Left ventricle myocardium superior (tissue), 1 donor: ENCODE results near the gene HLF. TPM values are rescaled to one million over a fixed set of nuclear protein-coding genes. Genes with fewer than 3 reads are reported as not detected.
A peak's percentile ranks its signal among the peaks of the same experiment; 100 is the strongest.

ENCODE experiments used
- ATAC-seq: fragments of 200-7000 bp; cut with Tn5 transposase; one replicate; pipeline ENCODE4 v1.9.1; 2020; ENCODE audit warnings: mild to moderate bottlenecking, moderate library complexity
- DNase-seq: peaks from one replicate; pipeline ENCODE4 v3.0.0-alpha.2; 2020
- intact Hi-C: fragments of 100-400 bp; cut with micrococcal nuclease; formaldehyde crosslinking; loops from one replicate; pipeline ENCODE4 v1.11.0; 2022
- total RNA-seq: library from RNA; stranded (reverse); fragmentation: NEBNext Ultra II Directional; extraction: Animal tissue kit (Norgen Biotek cat#: 25700); gene quantifications from one replicate; pipeline ENCODE4 v1.2.1, GENCODE V29; 2021
- donor health status: DM: no; HTN: yes; CAD: no; lungs with severe emphysema.

Gene HLF
- total RNA-seq, 1 donor from 2014 or later: 38.8 TPM

DNA sequence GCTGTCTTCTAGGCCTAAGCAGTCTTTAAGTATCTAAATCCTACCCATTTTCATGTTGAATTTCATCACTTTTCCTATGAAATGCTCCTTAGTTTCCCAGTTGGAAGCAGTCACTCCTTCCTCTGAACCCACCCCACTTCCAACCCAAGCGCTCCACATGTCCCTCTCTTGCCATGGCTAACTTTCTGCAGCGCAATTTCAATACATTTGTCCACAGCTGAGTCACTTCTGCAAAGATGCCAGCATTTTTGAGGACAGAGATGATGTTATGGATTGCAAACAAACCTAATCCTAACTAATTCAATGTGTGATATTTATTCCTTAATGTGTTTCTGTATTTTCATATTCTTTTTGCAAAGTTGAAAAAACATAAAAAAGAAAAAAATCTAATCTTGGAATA lies 71.7 kb downstream of the HLF start:
- no peak for ATAC-seq
- DNase-seq: no peak
- intact Hi-C loops: no loop called here

DNA sequence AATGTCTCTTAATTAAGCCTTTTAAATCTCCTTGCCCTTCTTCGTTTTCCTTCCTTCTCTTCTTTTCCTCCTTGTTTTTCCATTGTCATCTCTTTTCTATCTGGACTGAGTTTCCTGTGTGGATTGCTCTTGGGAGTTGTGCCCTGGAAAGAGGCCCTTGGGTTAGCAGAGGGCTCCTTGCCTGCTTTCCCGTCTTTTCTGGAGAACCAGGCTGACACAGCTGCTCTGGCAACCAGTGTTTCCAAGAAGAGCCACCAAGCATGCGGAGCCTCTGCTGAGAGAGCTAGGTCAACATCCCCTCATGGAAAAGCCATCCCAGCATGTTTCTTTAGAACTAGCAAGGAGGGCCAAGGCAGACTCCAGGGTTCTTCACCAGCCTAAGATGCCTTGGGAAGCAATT lies 75.4 kb downstream of the HLF start:
- ATAC-seq (peak; percentile 51), DNase-seq (no peak)
- intact Hi-C loops: no loop called here

DNA sequence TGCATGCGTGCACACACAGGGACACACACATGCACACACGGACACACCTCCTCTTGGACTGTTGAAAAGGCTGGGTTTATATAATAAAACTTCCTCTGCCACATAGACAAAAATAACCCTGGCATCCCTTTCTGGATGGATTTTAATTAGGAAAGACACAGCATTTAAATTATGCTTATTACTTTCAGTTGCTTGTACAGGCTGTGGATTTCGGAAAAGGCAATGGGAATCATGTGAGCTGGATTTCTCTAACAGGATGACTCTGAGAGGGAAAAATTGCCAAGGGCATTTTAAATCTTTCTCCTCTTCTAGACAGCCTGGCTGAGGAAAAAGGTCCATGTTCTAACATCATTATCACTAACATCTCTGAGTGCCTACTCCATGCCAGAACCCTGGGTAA lies 75.9 kb downstream of the HLF start:
- intact Hi-C loops: no loop called here
- ATAC-seq (no peak), DNase-seq (no peak)

DNA sequence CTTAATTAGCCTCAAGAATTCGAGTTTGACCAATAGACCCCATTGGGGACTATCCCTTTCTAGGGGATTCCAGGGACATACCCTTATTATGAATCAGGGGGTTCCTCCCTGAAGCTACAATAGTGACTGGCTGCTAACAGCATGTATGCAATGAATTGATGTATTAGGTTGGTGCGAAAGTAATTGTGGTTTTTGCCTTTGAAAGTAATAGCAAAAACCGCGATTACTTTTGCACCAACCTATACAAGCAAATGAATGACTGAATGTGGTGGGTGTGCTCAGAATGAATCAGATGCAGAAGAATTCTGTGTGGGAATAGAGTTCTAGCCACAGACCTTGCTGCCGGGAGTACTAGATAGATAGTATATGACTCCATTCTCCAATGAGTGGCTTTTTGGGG lies 76.7 kb downstream of the HLF start:
- no peak for DNase-seq
- intact Hi-C loops: no loop called here

DNA sequence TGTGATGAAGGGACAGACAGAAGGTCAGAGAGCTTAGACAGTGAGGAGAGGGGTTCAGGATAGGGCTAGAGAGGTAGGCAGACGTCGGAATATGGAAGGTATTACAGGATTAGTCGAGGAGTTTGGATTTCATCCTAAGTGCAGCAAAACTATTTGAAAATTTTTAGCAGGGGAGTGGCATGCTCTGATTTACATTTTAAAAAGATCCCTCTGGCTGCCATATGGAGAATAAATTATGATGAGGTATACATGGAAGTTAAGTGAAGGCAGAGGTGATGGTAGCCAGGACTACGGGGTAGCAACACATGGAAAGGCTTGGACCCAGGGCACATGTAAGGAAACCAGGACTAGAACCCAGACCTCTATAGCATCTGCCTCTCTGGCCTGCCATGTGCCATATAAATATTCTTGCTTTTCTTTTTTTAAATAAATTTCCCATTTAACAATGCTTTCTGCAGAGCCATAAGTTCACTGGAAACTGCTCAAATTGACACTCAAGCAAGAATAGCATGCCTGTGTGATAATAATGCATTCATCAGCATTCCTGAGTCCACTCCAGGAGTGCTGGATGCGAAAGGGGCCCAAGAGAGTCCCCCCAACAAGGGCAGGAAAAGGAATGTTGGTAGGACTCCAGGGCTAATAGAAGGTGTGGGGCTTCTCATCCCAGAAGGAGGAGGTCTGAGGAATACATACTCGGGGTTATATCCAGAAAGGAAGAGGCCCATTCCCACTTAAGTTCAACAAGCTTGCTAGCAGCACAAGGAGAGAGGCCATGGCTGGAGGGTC lies 78.2 kb downstream of the HLF start:
- intact Hi-C loops: no loop called here
- ATAC-seq (no peak), DNase-seq (no peak)

More for the DNA sequence above, 76.7 kb downstream of the HLF start:
- no peak for ATAC-seq

DNA sequence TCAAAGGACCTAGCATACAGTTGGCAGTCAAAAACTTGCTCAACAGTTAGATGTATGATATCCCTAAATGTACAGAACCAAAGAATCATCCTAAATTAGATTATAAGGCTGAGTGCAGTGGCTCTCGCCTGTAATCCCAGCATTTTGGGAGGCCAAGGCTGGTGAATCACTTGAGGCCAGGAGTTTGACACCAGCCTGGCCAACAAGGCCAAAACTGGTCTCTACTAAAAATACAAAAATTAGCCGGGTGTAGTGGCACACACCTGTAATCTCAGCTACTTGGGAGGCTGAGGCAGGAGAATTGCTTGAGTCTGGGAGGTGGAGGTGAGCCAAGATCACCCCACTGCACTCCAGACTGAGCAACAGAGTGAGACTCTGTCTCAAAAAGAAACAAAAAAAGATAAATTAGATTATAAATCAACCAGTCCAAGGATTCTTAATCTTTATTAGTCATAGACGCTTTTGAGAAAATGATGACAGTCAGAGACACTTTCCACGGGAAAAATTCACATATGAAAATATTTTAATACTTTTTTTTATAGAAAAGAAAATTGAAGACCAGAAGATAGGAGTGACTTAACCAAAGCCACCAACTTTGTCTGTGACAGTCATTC lies 79.2 kb downstream of the HLF start:
- ATAC-seq (no peak), DNase-seq (no peak)
- intact Hi-C loops: no loop called here

DNA sequence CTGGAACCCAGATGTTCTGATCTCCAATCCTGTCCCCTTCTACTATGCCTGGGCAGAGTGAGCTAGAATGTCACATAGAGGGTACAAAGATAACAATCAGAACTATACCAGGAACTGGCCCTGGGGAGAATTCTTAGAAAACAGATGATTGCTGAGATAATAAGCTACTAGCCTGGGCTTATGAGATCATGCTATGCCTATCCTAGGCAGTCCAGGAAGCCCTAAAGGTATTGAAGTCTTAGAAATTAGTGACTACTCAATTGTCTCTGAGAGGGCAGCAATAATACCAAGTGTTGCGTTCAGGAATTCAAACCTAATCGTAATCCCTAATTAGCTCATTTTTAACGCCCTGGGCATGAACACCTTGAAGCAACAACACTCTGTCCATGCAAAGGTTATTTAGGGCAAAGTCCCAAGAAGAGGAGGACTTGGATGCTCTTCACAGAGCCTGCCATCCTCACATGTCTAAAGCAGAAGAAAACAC lies 79.8 kb downstream of the HLF start:
- no peak for ATAC-seq
- no peak for DNase-seq
- intact Hi-C loops: no loop called here

DNA sequence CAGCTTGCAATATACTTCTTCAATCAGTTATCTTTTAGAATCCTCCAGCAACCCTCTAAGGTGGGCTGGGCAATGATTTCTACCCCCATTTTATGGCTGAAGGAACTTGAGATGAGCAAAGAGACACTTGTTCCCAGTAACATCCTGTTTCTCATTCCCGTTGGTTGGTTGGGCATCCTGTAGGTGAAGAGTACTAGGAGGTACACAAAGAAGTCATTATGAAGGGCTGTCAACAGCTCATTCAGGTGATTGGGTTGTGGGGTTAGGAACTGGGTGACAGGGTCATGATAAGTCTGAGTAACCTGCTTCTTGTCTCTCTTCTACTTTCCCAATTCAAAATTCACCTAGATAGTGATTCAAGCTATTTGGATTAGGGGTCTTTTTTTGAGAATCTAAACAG lies 80.4 kb downstream of the HLF start:
- DNase-seq (no peak), ATAC-seq (no peak)
- intact Hi-C loops: no loop called here

DNA sequence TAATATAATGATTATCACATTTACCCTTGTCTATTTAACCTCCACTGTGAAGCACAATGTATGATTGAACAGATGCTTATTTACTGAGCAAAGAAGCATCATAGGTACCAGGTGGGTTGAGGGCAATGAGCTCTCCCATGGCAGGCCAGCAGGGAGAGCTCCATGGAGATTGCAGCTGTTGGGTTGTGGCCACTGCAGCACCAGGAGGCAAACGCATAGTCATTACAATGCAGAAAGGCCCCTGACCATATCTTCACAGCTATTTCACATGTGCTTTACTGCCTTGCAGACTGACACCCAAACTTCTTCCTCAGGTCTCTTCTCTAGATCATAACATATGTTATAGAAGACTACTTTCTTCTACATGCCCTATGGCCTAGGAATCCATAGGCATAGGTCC lies 81.9 kb downstream of the HLF start:
- intact Hi-C loops: no loop called here
- DNase-seq: no peak

DNA sequence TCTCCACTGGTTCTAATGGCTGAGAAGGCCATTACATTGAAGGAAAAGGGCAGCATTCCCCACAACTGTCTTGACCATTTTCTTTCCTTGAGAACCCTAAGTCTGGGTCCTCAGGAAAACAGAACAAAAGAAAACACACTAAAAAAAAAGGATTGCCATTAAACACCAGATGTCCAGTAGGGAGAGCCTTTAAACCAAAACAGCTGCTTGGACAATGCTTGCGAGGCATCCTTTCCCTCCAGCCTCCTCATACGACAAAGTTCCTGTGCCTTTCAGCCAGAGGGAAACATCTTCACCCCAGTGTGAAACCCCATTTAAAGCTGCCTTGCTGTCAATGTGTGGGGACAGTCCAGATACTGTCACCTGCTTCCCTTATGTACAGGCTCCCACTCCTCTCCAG lies 82.6 kb downstream of the HLF start:
- ATAC-seq (no peak), DNase-seq (no peak)
- intact Hi-C loops: no loop called here

More for the DNA sequence above, 81.9 kb downstream of the HLF start:
- ATAC-seq: no peak

DNA sequence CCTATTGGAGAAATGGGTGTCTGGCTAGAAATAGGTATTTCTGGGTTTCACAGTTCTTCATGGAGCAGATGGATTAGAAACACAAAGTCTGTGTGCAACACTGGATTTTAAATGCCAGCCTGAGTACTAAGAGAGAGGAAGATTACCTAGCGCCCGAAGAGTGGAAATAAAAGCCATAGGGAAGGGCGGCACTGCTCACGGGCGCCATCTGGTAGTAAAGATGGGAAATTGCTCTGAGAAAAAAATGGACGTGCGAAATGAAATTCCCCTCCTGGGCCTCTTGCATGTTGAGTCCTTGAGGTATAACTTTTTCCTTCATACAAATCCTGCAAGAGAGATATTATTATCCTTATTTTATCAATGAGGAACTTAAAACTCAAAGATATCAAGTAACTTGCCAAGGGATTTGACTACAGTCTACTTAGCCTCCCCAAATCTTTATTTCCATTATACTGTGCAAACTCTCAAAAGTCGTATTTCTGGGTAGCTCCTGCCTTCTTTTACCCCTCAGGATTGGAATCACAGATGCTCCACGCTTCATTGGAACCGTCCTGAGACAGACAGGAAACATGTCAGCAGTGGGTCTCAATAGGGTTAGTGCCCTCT lies 84.1 kb downstream of the HLF start:
- intact Hi-C loops: loop anchor here (2.0 kb wide), 1 partner anchor 356 kb away; no protein-coding TSS in a partner anchor
- ATAC-seq (peak; percentile 83), DNase-seq (peak; percentile 56)

DNA sequence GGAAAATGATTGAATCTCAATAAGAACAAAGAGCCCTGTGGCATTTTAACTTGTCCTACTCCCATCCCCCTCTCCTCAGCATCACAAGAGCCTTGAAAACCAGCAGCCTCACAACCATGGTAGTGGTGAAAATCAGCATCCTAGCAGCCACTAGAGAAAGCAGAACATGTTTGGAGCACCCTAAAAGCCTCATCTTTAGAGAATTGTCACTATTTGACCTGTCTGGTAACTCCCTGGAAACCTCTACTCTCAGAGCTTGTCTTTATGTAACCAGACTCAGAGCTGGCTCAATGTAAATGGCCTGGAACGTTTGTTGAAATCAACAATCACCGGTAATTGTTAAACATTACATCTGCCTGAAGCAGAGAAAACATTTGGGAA lies 86.1 kb downstream of the HLF start:
- intact Hi-C loops: no loop called here
- DNase-seq (no peak), ATAC-seq (no peak)

DNA sequence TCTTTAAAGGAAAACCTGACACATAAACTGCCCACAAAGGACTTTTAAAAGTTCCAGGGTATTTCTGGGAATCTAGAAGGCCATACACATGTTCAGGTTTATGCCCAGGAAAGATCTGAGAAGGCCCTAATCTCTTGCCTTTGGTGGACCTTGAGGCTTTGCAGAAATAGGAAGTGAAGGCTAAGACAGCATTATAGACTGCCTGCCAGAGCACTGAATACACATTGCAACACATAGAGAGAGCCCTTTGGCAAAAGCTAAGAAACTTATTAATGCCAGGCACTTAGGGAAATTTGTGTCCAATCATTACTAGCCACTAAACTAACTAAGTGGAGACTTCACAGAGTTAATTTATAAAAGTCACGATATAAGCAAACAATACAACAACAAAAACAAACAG lies 86.5 kb downstream of the HLF start:
- DNase-seq: no peak
- intact Hi-C loops: no loop called here
- no peak for ATAC-seq

DNA sequence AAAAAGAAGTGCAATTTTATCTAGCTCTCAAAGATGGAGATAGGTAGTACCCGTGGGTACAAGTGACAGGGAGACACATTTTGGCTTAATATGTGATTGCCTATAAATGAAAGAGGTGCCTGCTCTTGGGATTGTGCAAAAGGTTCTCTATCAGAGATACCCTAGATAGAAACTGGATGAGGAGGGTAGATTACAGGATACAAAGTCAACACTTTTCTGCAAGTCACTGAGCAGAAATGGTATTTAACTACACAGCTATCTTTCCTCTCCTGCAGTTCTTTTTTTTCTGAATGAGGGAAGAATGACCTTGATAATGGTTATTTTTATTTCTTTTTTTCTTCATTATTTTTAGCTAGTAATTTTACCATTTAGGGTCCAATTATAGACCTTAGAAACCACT lies 89.2 kb downstream of the HLF start:
- DNase-seq: no peak
- ATAC-seq: no peak
- intact Hi-C loops: no loop called here

DNA sequence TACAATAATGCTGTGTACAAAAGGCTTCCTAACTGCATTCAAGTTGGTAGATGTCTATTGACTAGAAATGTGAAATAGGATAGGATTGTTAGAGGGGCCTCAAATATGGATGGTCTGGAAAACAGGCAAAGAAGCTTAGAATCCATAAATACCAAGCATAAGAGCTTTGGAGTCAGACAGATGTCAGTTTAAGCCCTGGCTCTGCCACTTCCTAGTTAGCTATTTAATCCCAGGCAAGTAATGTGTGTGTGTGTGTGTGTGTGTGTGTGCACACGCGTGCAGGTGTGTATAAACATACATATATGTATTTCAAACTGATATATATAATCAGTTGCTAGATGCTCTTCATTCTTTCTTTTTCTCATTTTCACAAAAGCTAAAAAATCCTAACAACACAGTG lies 90.2 kb downstream of the HLF start:
- DNase-seq (no peak), ATAC-seq (no peak)
- intact Hi-C loops: loop anchor here (5.0 kb wide), 1 partner anchor 157 kb away; the partner anchor contains the start of gene SMIM36

DNA sequence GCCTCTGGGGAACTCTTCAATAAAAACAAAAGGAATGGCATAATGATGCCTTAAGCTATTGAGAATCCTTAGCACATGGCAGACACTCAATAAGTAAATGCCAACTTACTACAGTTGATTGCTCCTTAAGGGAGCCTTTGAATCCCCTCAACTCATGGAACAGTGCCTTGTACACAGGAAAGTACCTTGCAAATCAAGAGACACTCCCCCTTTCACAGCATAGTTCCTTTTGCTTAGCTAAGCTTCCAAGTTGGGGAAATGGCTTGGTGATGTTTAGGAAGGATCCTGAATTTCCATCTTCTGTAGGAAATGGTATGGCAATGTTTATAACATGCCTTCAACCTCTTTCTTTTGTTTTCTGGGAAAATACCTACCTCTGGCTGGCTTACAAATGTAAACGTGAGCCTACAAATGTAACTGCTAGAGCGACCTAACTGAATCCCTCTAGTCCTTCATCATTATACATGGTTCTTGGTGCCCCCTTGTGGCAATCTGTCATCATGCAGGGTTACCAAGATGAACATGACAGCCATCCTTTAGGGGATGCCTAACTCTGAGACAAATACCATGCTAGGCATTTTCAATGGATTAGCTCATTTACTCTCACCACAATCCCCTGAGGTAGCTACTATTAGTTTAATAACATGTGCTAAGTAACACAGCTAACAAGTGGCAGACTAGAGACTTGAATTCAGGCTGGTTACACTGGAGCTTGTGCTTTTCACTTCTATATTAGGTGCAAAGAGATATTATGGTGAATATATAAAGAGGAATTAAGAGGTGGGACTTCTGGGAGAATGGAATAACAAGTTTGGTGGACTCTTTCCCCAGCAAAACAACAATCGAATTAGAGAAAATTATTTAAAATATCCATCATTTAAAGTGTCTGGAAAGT lies 91.9 kb downstream of the HLF start:
- DNase-seq: peak; percentile 50
- ATAC-seq: peak; percentile 82
- intact Hi-C loops: loop anchor here (5.0 kb wide), 1 partner anchor 156 kb away; the partner anchor contains the start of gene SMIM36

DNA sequence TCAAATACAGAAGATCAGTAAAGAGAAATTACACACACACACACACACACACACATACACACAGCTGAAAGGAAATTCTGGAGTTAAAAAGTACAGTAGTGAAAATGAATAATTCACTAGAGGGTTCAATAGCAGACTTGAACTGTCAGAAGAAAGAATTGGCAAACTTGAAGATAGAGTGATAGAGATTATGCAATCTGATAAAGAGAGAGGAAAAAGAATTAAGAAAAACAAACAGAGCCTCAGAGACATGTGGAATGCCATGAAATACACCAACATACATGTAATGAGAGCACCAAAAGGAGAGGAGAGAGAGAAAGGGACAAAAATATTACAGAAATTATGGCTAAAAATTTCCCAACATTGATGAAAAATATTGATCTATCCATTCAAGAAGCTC lies 96.2 kb downstream of the HLF start:
- intact Hi-C loops: no loop called here
- no peak for ATAC-seq
- no peak for DNase-seq

DNA sequence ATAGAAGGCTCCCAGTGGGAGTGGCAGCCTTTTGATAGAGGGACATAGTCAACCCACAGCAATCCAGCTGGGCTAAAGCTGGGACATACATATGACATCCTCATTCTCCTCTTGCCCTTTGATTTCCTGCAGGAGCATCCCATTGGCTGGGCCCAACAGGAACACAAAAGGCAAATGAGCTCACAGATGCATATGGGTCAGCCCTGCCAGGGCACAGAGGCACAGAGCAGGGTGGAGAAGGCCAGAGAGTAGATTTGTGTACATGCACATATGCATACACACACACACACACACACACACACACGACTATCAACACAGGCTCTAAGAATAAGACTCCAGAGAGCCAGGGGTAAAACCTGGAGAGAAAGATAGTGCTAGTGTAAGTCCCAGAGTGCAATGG lies 98.3 kb downstream of the HLF start:
- ATAC-seq (no peak), DNase-seq (no peak)
- intact Hi-C loops: no loop called here

DNA sequence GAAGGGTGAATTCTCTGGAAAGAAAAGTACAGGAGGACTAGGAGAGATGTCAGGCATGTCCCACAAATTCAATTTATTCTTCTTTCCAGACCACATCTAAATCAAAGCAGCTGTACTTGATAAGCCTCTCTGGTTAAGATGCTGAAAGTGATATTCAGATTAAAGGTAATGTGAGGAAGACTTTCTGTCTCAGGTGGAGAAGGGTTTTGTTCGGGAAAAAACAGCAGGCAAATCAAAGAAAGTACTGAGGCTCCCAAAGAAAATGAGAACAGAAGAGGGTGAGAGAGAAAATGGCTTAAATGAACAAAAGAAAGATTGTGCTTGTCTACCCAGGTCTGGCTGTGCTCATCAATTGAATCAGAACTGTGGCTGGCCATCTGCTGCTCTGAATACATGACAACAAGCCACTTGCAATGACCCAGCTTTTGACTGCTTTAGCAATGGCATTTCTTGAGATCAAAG lies 101.3 kb downstream of the HLF start:
- no peak for DNase-seq
- intact Hi-C loops: no loop called here
- no peak for ATAC-seq
